A549 (cell line): Measurements from ENCODE around the gene ELL2.

Experiments used
- EP300 ChIP-seq, 2 experiments: fragments of >200 bp; sonication (Bioruptor Twin); formaldehyde crosslinking; IDR thresholded peaks; 2 replicates in 1 of 2; 3 replicates in 1 of 2; pipeline ENCODE4 v1.6.1; 2016 to 2017
- TF ChIP-seq, protein P1 (sequence below): fragments of >200 bp; sonication (Bioruptor Twin); formaldehyde crosslinking; IDR thresholded peaks from 3 replicates; pipeline ENCODE4 v1.5.1; 2016

DNA sequence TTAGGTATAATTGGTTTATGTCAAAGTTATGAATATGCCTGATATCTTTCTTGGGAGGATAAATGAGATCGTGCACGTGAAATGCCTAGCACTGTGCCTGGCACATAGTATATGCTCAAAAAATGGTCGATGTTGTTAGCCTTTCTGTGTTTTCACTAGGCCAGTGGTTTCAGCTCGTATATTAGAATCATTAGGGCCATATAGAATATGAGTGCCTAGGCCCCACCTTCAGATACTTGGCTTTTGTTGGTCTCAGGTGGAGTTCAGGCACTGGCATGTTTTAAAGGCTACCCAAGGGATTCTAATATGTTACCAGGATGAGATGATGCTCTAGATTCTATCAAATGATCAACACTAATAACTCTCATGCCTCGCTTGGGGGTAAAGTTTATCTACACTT lies 56.8 kb downstream of the ELL2 start:
- no peak for TF ChIP-seq EP300 (IDR thresholded peaks at IDR 0.05)
- TF ChIP-seq, protein P1, sequence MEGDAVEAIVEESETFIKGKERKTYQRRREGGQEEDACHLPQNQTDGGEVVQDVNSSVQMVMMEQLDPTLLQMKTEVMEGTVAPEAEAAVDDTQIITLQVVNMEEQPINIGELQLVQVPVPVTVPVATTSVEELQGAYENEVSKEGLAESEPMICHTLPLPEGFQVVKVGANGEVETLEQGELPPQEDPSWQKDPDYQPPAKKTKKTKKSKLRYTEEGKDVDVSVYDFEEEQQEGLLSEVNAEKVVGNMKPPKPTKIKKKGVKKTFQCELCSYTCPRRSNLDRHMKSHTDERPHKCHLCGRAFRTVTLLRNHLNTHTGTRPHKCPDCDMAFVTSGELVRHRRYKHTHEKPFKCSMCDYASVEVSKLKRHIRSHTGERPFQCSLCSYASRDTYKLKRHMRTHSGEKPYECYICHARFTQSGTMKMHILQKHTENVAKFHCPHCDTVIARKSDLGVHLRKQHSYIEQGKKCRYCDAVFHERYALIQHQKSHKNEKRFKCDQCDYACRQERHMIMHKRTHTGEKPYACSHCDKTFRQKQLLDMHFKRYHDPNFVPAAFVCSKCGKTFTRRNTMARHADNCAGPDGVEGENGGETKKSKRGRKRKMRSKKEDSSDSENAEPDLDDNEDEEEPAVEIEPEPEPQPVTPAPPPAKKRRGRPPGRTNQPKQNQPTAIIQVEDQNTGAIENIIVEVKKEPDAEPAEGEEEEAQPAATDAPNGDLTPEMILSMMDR, result no peak
